ENCODE data around the gene EFCAB8. TPM values are rescaled to one million over a fixed set of nuclear protein-coding genes. Genes with fewer than 3 reads are reported as not detected.

EFCAB8 gene
- total RNA-seq, 1 experiment from 2014 or later, result 0.09 TPM

DNA sequence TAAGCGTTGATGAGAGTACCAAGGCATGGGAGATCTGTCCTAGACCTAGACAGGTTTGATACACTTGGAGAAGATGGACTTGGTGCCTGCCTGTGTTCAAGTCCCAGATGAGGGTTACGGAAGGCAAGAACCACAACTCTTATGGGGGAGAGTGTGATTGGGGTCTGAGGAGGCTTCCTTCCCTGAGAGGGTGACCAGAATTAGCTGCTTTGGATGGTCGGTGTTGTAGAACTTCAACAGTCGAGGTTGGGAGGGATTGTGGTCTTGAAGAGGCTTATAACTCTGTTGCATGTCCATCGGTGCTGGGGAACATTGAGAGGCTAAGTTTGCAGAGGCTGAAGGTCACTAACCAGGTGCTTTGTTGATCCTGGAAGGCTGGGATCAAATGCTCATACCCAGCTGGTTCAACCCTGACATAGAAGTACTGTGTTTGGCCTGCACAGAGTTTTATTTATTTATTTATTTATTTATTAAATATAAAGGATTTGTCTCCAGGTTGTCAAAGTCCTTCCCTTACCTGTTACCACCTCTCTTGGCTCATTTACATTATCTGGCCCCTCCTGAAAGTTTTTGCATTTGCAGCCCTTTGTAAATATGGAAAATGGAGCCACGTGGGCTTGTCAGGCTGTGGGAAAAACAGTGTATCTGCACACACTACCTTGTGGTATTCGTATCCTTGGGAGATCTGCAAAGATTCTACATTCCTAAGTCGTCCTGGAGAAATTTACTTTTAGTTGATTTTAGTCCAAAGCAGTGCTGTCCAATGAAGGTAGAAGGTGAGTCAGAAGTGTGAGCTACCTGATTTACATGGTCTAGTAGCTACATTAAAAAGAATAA, 15.8 kb upstream of the EFCAB8 start:
- Histone ChIP-seq H4K8ac (replicated peaks; ENCODE audit: insufficient read length, low read depth, low read length) (no peak overlapping the region), H2BK5ac (ENCODE audit: insufficient read length, low read length) (no peak overlapping the region), H2AFZ (ENCODE audit: low read length) (no peak overlapping the region), H3K56ac (ENCODE audit: insufficient read length, low read depth, low read length) (no peak overlapping the region), H3K4ac (ENCODE audit: low read depth, low read length) (no peak overlapping the region), H3K27me3 (ENCODE audit: insufficient read depth, low read length) (no peaks in the 10 kb centered on the region), H4K20me1 (ENCODE audit: control insufficient read depth, insufficient read depth, insufficient read length) (no peaks in the 10 kb centered on the region), H3K79me1 (ENCODE audit: insufficient read depth, low read depth, low read length, poor library complexity, severe bottlenecking) (no peaks in the 10 kb centered on the region), H3K23me2 (ENCODE audit: insufficient read length, low read depth, low read length, poor library complexity, severe bottlenecking) (no peaks in the 10 kb centered on the region), H2AK5ac (ENCODE audit: insufficient read length, low read length) (no peak overlapping the region), H3K4me2 (ENCODE audit: insufficient read depth, insufficient read length, low read length) (no peak overlapping the region), H3K9ac (ENCODE audit: extremely low read depth, insufficient read length, low read length) (no peak overlapping the region), H3T11ph (ENCODE audit: low read length) (no peak overlapping the region), H2BK12ac (ENCODE audit: insufficient read length, low read depth, low read length) (no peak overlapping the region), H3K9me3 (ENCODE audit: control insufficient read depth, low read depth, low read length) (no peaks in the 10 kb centered on the region), H2BK120ac (ENCODE audit: low read depth, low read length, poor library complexity, severe bottlenecking) (no peak overlapping the region), H3K79me2 (ENCODE audit: insufficient read depth, low read length) (0 out of 2 replicates have a peak, but pooled peaks cover 2% of the 10 kb centered on the region), H3K18ac (ENCODE audit: insufficient read length, low read depth, low read length) (no peak overlapping the region), H3K14ac (ENCODE audit: insufficient read depth, low read length) (no peak overlapping the region), H4K5ac (ENCODE audit: insufficient read length, low read depth, low read length) (no peak overlapping the region), H3K23ac (ENCODE audit: insufficient read length, low read depth, low read length) (no peak overlapping the region), H2BK15ac (ENCODE audit: low read depth, low read length) (no peak overlapping the region), H4K91ac (ENCODE audit: insufficient read length, low read depth, low read length) (no peak overlapping the region), H3K27ac (ENCODE audit: insufficient read length, low read depth, low read length) (no peak overlapping the region), H3K4me1 (ENCODE audit: insufficient read depth, low read length) (no peaks in the 10 kb centered on the region), H2BK20ac (ENCODE audit: low read depth, low read length, poor library complexity, severe bottlenecking) (no peak overlapping the region)
- Mint-ChIP-seq H3K27ac (peak overlapping the region in 2 of 3 experiments; percentile 5 to 20; a peak in 1 of 7 replicates), H3K36me3 (ENCODE audit: insufficient read depth in 1 of 3, low read depth in 3 of 3) (peaks cover 62 to 85% (median 73%) of the 10 kb centered on the region in 3 experiments; a peak in 6 of 7 replicates), H3K4me1 (peaks cover 5 to 9% of the 10 kb centered on the region in 2 experiments), H3K27me3 (ENCODE audit: low read depth) (no peaks in the 10 kb centered on the region), H3K9me3 (no peaks in the 10 kb centered on the region), H3K4me3 (no peak overlapping the region)
- TF ChIP-seq, protein P1, sequence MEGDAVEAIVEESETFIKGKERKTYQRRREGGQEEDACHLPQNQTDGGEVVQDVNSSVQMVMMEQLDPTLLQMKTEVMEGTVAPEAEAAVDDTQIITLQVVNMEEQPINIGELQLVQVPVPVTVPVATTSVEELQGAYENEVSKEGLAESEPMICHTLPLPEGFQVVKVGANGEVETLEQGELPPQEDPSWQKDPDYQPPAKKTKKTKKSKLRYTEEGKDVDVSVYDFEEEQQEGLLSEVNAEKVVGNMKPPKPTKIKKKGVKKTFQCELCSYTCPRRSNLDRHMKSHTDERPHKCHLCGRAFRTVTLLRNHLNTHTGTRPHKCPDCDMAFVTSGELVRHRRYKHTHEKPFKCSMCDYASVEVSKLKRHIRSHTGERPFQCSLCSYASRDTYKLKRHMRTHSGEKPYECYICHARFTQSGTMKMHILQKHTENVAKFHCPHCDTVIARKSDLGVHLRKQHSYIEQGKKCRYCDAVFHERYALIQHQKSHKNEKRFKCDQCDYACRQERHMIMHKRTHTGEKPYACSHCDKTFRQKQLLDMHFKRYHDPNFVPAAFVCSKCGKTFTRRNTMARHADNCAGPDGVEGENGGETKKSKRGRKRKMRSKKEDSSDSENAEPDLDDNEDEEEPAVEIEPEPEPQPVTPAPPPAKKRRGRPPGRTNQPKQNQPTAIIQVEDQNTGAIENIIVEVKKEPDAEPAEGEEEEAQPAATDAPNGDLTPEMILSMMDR (conservative IDR thresholded peaks at IDR 0.05), result no peak
- DNase-seq, result no peak
- WGBS (ENCODE audit: extremely low coverage, insufficient read length, low lambda C conversion rate), result no CpG with 5 or more reads among the region's 8 CpGs

All from H9 (cell line).